ENCODE data around the gene MON1A.

MON1A gene

DNA sequence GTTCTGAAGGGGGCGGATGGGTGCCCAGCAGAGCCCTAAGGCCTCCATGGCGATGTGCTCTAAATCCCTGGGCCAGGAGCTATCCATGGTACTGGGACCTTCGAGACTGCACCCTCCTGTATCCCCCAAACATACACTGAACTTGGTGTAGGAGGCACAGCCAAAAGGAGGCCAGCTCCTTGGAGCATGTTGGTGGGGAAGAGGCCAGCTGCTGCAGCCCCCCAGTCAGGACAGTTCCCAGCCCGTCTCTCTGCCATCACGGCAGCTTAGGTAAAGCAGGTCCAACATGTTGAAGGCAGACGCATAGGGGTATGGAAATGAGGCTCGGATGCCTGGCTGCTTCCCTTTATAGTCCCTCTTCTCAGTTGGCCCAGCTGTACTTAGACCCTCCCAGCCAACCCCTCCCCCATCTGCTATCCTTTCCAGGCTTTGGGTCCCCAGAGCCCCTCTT is 61.7 kb downstream of the MON1A start:
- peaks cover 37% of the 10 kb centered on the region for H3K27me3 ChIP-seq (ENCODE audit: insufficient read depth, poor library complexity, severe bottlenecking)
- DNase-seq (ENCODE audit: low spot score): no peak
- TF ChIP-seq, protein P1, sequence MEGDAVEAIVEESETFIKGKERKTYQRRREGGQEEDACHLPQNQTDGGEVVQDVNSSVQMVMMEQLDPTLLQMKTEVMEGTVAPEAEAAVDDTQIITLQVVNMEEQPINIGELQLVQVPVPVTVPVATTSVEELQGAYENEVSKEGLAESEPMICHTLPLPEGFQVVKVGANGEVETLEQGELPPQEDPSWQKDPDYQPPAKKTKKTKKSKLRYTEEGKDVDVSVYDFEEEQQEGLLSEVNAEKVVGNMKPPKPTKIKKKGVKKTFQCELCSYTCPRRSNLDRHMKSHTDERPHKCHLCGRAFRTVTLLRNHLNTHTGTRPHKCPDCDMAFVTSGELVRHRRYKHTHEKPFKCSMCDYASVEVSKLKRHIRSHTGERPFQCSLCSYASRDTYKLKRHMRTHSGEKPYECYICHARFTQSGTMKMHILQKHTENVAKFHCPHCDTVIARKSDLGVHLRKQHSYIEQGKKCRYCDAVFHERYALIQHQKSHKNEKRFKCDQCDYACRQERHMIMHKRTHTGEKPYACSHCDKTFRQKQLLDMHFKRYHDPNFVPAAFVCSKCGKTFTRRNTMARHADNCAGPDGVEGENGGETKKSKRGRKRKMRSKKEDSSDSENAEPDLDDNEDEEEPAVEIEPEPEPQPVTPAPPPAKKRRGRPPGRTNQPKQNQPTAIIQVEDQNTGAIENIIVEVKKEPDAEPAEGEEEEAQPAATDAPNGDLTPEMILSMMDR (IDR thresholded peaks at IDR 0.05; ENCODE audit: poor library complexity, severe bottlenecking): no peak

DNA sequence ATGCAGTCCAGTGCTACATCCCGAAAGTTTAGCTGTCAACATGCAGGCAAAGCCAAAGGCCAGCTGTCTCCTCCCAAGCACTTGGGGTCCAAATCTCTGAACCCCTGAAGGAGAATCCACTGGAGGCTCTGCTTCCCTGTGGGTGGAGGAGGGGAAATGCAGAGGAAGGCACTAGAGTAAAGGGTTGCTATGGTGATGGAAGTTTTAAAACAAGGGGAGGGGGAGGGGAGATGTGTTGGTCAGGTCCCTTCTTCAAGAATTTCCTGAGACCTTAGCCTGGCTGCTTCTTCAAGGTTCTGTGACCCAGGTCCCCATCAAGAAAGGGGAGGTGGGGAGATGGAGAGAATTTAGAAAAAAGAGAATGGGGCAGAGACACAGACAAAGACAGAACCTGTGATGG is 62.2 kb downstream of the MON1A start:
- no peak overlapping the region for H3K4me3 ChIP-seq (ENCODE audit: severe bottlenecking)
- H3K4me1 ChIP-seq (ENCODE audit: insufficient read depth, poor library complexity, severe bottlenecking): no peaks in the 10 kb centered on the region
- H3K27ac ChIP-seq (ENCODE audit: poor library complexity, severe bottlenecking): no peak overlapping the region
- TF ChIP-seq, protein P1 (IDR thresholded peaks at IDR 0.05; ENCODE audit: poor library complexity, severe bottlenecking): no peak
- no peaks in the 10 kb centered on the region for H3K9me3 ChIP-seq (ENCODE audit: severe bottlenecking)
- ATAC-seq (ENCODE audit: low read depth) (no peak), DNase-seq (ENCODE audit: low spot score) (no peak)
- H3K27me3 ChIP-seq (ENCODE audit: insufficient read depth, poor library complexity, severe bottlenecking): peaks cover 37% of the 10 kb centered on the region
- no peaks in the 10 kb centered on the region for H3K36me3 ChIP-seq (ENCODE audit: low read depth)

More for the DNA sequence above, 61.7 kb downstream of the MON1A start:
- peak; percentile 46; the same call in 1 of the 3 replicates for ATAC-seq (ENCODE audit: low read depth)
- H3K27ac ChIP-seq (ENCODE audit: poor library complexity, severe bottlenecking): no peak overlapping the region
- H3K36me3 ChIP-seq (ENCODE audit: low read depth): no peaks in the 10 kb centered on the region
- H3K4me3 ChIP-seq (ENCODE audit: severe bottlenecking): no peak overlapping the region
- H3K9me3 ChIP-seq (ENCODE audit: severe bottlenecking): no peaks in the 10 kb centered on the region
- no peaks in the 10 kb centered on the region for H3K4me1 ChIP-seq (ENCODE audit: insufficient read depth, poor library complexity, severe bottlenecking)

DNA sequence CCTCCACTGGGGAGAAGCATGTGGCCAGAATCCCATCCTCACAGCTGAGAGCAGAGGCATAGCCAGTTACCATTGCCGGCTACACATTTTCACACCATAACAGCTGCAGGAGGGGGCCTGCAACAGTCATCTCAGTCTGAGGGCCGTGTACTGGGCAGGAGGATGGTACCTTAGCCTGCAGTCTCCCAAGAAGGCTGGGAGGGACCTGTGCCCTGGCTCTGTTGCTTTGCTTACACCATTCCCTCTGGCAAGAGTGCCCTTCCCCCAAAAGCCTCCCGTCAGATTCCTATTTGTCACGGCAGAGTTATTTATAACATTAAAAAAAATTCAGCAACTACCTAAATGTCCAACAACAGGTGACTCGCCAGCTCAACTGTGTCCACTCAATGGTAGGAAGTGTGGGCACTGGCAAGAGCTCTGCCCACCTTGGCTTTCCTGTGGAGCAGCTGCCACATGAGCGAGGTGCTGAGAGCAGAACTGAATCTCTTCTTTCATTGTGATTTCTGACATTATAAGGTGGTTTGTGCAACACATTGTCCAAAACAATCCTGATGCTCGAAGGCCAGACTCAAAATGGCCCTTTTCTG is 64.3 kb downstream of the MON1A start:
- Histone ChIP-seq H3K27me3 (ENCODE audit: insufficient read depth, poor library complexity, severe bottlenecking) (peaks cover 34% of the 10 kb centered on the region), H3K9me3 (ENCODE audit: severe bottlenecking) (no peaks in the 10 kb centered on the region), H3K36me3 (ENCODE audit: low read depth) (no peaks in the 10 kb centered on the region), H3K4me1 (ENCODE audit: insufficient read depth, poor library complexity, severe bottlenecking) (no peaks in the 10 kb centered on the region), H3K4me3 (ENCODE audit: severe bottlenecking) (no peak overlapping the region), H3K27ac (ENCODE audit: poor library complexity, severe bottlenecking) (no peak overlapping the region)
- TF ChIP-seq, protein P1 (IDR thresholded peaks at IDR 0.05; ENCODE audit: poor library complexity, severe bottlenecking): no peak
- no peak for ATAC-seq (ENCODE audit: low read depth)
- no peak for DNase-seq (ENCODE audit: low spot score)

DNA sequence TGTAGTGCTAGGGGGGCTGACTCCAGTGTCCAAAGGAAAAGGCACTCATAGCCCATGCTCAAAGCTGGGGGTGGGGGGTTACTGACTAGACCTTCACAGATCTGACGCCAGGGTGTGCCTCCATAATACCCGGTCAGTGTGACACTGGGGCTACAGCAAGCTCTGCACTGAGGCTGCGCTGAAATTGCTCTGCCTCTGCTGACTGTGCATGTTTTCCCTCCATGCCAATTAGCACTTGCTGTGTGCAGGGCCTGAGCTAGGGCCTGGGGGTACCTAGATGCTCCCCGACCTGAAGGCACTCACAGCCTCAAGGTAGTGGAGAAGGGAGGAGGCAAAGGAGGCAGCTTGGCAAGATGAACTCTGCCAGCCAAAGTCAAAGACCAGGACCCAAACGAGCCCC is 65.1 kb downstream of the MON1A start:
- Histone ChIP-seq H3K36me3 (ENCODE audit: low read depth) (no peaks in the 10 kb centered on the region), H3K4me1 (ENCODE audit: insufficient read depth, poor library complexity, severe bottlenecking) (no peaks in the 10 kb centered on the region), H3K4me3 (ENCODE audit: severe bottlenecking) (no peak overlapping the region), H3K9me3 (ENCODE audit: severe bottlenecking) (no peaks in the 10 kb centered on the region), H3K27ac (ENCODE audit: poor library complexity, severe bottlenecking) (no peak overlapping the region), H3K27me3 (ENCODE audit: insufficient read depth, poor library complexity, severe bottlenecking) (peaks cover 27% of the 10 kb centered on the region)
- ATAC-seq (ENCODE audit: low read depth) (no peak), DNase-seq (ENCODE audit: low spot score) (no peak)
- TF ChIP-seq, protein P1 (IDR thresholded peaks at IDR 0.05; ENCODE audit: poor library complexity, severe bottlenecking): no peak

DNA sequence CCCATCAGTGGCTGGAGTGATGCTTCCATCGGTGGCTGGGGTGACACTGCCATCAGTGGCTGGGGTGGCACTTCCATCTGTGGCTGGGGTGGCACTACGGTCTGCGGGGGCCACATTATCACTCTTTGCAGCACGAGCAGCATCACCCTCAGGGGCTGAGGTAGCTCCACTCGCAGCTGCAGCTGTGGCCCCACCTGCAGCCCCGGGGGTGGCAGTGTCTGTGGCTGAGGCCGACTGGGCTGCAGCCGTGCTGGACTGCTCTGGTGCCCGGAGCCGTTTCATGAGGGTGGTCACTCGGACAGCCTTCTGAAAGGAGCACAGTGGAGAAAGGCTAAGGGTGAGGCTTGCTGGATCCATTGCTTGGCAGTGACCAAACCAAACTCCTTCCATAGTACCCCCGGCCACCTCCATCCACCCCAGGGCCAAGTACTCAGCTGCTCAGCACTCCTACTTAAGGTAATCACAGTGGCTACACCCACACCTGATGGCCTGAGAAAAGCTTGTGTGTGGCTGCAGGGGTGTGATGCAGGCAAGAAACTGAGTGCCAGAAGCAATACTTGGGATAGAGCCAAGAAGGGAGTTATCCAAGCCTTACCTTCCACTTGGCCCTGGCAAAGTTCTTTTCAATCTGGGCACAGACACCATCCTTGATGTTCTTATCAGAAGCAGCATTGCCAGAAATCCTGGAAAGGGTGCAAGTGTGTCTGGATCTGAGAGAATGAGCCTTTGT is 69.9 kb downstream of the MON1A start:
- H3K27ac ChIP-seq (ENCODE audit: poor library complexity, severe bottlenecking): no peak overlapping the region
- DNase-seq (ENCODE audit: low spot score) (peak; percentile 54), ATAC-seq (ENCODE audit: low read depth) (no peak)
- H3K4me3 ChIP-seq (ENCODE audit: severe bottlenecking): no peak overlapping the region
- TF ChIP-seq, protein P1 (IDR thresholded peaks at IDR 0.05; ENCODE audit: poor library complexity, severe bottlenecking): no peak
- no peaks in the 10 kb centered on the region for H3K9me3 ChIP-seq (ENCODE audit: severe bottlenecking)
- peaks cover 3% of the 10 kb centered on the region for H3K27me3 ChIP-seq (ENCODE audit: insufficient read depth, poor library complexity, severe bottlenecking)
- H3K4me1 ChIP-seq (ENCODE audit: insufficient read depth, poor library complexity, severe bottlenecking): peaks cover 3% of the 10 kb centered on the region
- H3K36me3 ChIP-seq (ENCODE audit: low read depth): no peaks in the 10 kb centered on the region
